Measurements from ENCODE around the gene NAALADL2.
"Not testable (repeated sequence)": the region's sequence is repeated elsewhere in the genome, so short reads cannot be mapped to it uniquely, and the experiment has no call there.

The NAALADL2 gene

GRCh38 chr3:175479800-175480199 is 620.7 kb downstream of the NAALADL2 start:
- Histone ChIP-seq H3K27ac (no peak overlapping the region), H3K4me3 (no peak overlapping the region)

GRCh38 chr3:175484666-175485065 is 625.5 kb downstream of the NAALADL2 start:
- no peak overlapping the region for H3K27ac ChIP-seq
- H3K4me3 ChIP-seq, result no peak overlapping the region

GRCh38 chr3:175485436-175485835 is 626.3 kb downstream of the NAALADL2 start:
- no peak overlapping the region for H3K27ac ChIP-seq

GRCh38 chr3:175486255-175486654 is 627.1 kb downstream of the NAALADL2 start:
- no peak overlapping the region for H3K4me3 ChIP-seq
- no peak overlapping the region for H3K27ac ChIP-seq

More at GRCh38 chr3:175485436-175485835, 626.3 kb downstream of the NAALADL2 start:
- no peak overlapping the region for H3K4me3 ChIP-seq

- Histone ChIP-seq H3K4me3 (no peak overlapping the region), H3K27ac (no peak overlapping the region)
Observed at GRCh38 chr3:175489406-175489805, 630.3 kb downstream of the NAALADL2 start.

- H3K27ac ChIP-seq, result no peak overlapping the region
- no peak overlapping the region for H3K4me3 ChIP-seq
Observed at GRCh38 chr3:175493301-175493700, 634.2 kb downstream of the NAALADL2 start.

GRCh38 chr3:175495331-175495730 is 636.2 kb downstream of the NAALADL2 start:
- Histone ChIP-seq H3K4me3 (no peak overlapping the region), H3K27ac (no peak overlapping the region)

- no peak overlapping the region for H3K27ac ChIP-seq
- H3K4me3 ChIP-seq, result no peak overlapping the region
Observed at GRCh38 chr3:175502155-175502554, 643.0 kb downstream of the NAALADL2 start.

- Histone ChIP-seq H3K27ac (no peak overlapping the region), H3K4me3 (no peak overlapping the region)
Observed at GRCh38 chr3:175511219-175511785, 652.2 kb downstream of the NAALADL2 start.

- H3K4me3 ChIP-seq, result no peak overlapping the region
Observed at GRCh38 chr3:175512700-175513099, 653.6 kb downstream of the NAALADL2 start.

GRCh38 chr3:175518459-175518858 is 659.3 kb downstream of the NAALADL2 start:
- no peak overlapping the region for H3K27ac ChIP-seq

More at GRCh38 chr3:175512700-175513099, 653.6 kb downstream of the NAALADL2 start:
- H3K27ac ChIP-seq, result no peak overlapping the region

GRCh38 chr3:175521406-175521805 is 662.3 kb downstream of the NAALADL2 start:
- H3K4me3 ChIP-seq, result no peak overlapping the region

More at GRCh38 chr3:175518459-175518858, 659.3 kb downstream of the NAALADL2 start:
- H3K4me3 ChIP-seq, result no peak overlapping the region

GRCh38 chr3:175526191-175526590 is 667.1 kb downstream of the NAALADL2 start:
- Histone ChIP-seq H3K4me3 (peak overlapping the region in 3 of 7 experiments; percentile 5 to 30 (median 6)), H3K27ac (peak overlapping the region in 5 of 21 experiments; percentile 10 to 62 (median 19))

More at GRCh38 chr3:175521406-175521805, 662.3 kb downstream of the NAALADL2 start:
- H3K27ac ChIP-seq, result no peak overlapping the region

- peak overlapping the region in 3 of 7 experiments; percentile 5 to 30 (median 6) for H3K4me3 ChIP-seq
Observed at GRCh38 chr3:175526609-175527280, 667.6 kb downstream of the NAALADL2 start.

GRCh38 chr3:175528693-175529092 is 669.6 kb downstream of the NAALADL2 start:
- not testable (repeated sequence) for H3K4me3 ChIP-seq

More at GRCh38 chr3:175526609-175527280, 667.6 kb downstream of the NAALADL2 start:
- H3K27ac ChIP-seq, result peak overlapping the region in 6 of 21 experiments; percentile 5 to 62 (median 18)

GRCh38 chr3:175535351-175535750 is 676.2 kb downstream of the NAALADL2 start:
- H3K27ac ChIP-seq, result no peak overlapping the region
- no peak overlapping the region for H3K4me3 ChIP-seq

More at GRCh38 chr3:175528693-175529092, 669.6 kb downstream of the NAALADL2 start:
- H3K27ac ChIP-seq, result not testable (repeated sequence)

GRCh38 chr3:175546115-175546514 is 687.0 kb downstream of the NAALADL2 start:
- H3K27ac ChIP-seq, result no peak overlapping the region
- H3K4me3 ChIP-seq, result no peak overlapping the region

- Histone ChIP-seq H3K4me3 (no peak overlapping the region), H3K27ac (no peak overlapping the region)
Observed at GRCh38 chr3:175552929-175553328, 693.8 kb downstream of the NAALADL2 start.

GRCh38 chr3:175554801-175555200 is 695.7 kb downstream of the NAALADL2 start:
- Histone ChIP-seq H3K4me3 (no peak overlapping the region), H3K27ac (no peak overlapping the region)

GRCh38 chr3:175558261-175558660 is 699.1 kb downstream of the NAALADL2 start:
- Histone ChIP-seq H3K4me3 (no peak overlapping the region), H3K27ac (no peak overlapping the region)

- H3K4me3 ChIP-seq, result no peak overlapping the region
- no peak overlapping the region for H3K27ac ChIP-seq
Observed at GRCh38 chr3:175564363-175564762, 705.2 kb downstream of the NAALADL2 start.

All from skin epidermis (tissue), 12 donors.